ENCODE data around the gene LYST.

Gene LYST

DNA sequence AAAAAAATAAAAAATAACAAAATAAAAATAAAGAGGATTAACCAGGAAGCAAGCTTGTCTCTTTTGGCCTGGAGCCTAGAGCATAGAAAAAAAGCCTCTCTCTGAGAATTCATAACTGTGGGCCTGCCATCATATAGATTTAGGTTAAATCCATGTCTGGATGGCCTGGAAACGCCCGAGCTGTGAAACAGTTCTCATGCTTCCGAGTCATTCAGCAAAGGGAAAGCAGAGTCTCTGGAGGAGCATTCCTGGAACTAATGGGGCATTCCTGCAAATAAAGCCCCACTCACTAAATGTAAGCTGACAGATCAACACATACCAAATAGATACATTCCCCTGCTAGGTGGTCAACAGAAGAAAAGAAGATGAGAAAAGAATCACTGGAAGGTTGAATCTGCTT lies 141.3 kb downstream of the LYST start:
- Histone ChIP-seq H3K4me2 (ENCODE audit: low read length) (no peak overlapping the region), H3K27ac (ENCODE audit: low read depth, low read length, poor library complexity, severe bottlenecking) (no peak overlapping the region), H3K79me2 (ENCODE audit: insufficient read depth, low read length) (no peaks in the 10 kb centered on the region)

DNA sequence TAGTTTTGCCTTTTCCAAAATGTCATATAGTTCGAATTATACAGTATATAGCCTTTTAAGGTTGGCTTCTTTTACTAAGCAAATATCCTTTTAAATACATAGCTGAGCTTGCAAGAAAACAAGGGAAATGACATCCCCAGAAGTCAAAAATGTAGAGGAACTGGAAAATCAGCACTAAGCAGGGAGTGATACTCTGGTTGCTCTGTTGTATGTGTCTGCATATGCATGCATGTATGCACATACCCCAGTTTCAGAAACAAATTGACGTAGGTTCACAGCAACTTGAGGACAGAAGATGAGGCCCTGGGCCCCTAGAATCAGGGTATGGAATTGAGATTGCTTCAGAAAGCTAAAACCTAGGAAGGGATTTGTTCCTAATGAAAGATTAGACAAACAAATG lies 142.0 kb downstream of the LYST start:
- H3F3A ChIP-seq (ENCODE audit: insufficient read depth, low read length) = no peaks in the 10 kb centered on the region
- no peak overlapping the region for H3K4me3 ChIP-seq (ENCODE audit: low read depth, low read length, poor library complexity, severe bottlenecking)
- H3K27ac ChIP-seq (ENCODE audit: low read depth, low read length, poor library complexity, severe bottlenecking) = no peak overlapping the region
- H2AFZ ChIP-seq (ENCODE audit: low read length) = no peak overlapping the region
- no peak overlapping the region for H3K9ac ChIP-seq (ENCODE audit: low read length)
- no peak for TF ChIP-seq EZH2 (IDR thresholded peaks at IDR 0.05; ENCODE audit: borderline replicate concordance, low read length)
- TF ChIP-seq, protein P1, sequence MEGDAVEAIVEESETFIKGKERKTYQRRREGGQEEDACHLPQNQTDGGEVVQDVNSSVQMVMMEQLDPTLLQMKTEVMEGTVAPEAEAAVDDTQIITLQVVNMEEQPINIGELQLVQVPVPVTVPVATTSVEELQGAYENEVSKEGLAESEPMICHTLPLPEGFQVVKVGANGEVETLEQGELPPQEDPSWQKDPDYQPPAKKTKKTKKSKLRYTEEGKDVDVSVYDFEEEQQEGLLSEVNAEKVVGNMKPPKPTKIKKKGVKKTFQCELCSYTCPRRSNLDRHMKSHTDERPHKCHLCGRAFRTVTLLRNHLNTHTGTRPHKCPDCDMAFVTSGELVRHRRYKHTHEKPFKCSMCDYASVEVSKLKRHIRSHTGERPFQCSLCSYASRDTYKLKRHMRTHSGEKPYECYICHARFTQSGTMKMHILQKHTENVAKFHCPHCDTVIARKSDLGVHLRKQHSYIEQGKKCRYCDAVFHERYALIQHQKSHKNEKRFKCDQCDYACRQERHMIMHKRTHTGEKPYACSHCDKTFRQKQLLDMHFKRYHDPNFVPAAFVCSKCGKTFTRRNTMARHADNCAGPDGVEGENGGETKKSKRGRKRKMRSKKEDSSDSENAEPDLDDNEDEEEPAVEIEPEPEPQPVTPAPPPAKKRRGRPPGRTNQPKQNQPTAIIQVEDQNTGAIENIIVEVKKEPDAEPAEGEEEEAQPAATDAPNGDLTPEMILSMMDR (IDR thresholded peaks at IDR 0.05; ENCODE audit: low read length) = no peak
- H3K4me2 ChIP-seq (ENCODE audit: low read length) = no peak overlapping the region
- H3K36me3 ChIP-seq (ENCODE audit: insufficient read depth, low read length) = no peaks in the 10 kb centered on the region
- no peaks in the 10 kb centered on the region for H3K4me1 ChIP-seq (ENCODE audit: insufficient read depth, low read length, severe bottlenecking)
- H3K27me3 ChIP-seq (ENCODE audit: insufficient read depth, low read length) = no peaks in the 10 kb centered on the region
- no peaks in the 10 kb centered on the region for H3K9me2 ChIP-seq (ENCODE audit: low read depth, low read length)
- H3K9me3 ChIP-seq (ENCODE audit: low read length) = no peaks in the 10 kb centered on the region
- no peaks in the 10 kb centered on the region for H4K20me1 ChIP-seq (ENCODE audit: insufficient read depth, low read length)
- no peaks in the 10 kb centered on the region for H3K79me2 ChIP-seq (ENCODE audit: insufficient read depth, low read length)

More for the DNA sequence above, 141.3 kb downstream of the LYST start:
- TF ChIP-seq, protein P1 (IDR thresholded peaks at IDR 0.05; ENCODE audit: low read length) = no peak
- Histone ChIP-seq H2AFZ (ENCODE audit: low read length) (no peak overlapping the region), H3K4me1 (ENCODE audit: insufficient read depth, low read length, severe bottlenecking) (no peaks in the 10 kb centered on the region), H3F3A (ENCODE audit: insufficient read depth, low read length) (no peaks in the 10 kb centered on the region), H3K9me3 (ENCODE audit: low read length) (no peaks in the 10 kb centered on the region), H3K36me3 (ENCODE audit: insufficient read depth, low read length) (no peaks in the 10 kb centered on the region), H3K27me3 (ENCODE audit: insufficient read depth, low read length) (no peaks in the 10 kb centered on the region), H3K9me2 (ENCODE audit: low read depth, low read length) (no peaks in the 10 kb centered on the region), H4K20me1 (ENCODE audit: insufficient read depth, low read length) (no peaks in the 10 kb centered on the region), H3K9ac (ENCODE audit: low read length) (no peak overlapping the region), H3K4me3 (ENCODE audit: low read depth, low read length, poor library complexity, severe bottlenecking) (no peak overlapping the region)

DNA sequence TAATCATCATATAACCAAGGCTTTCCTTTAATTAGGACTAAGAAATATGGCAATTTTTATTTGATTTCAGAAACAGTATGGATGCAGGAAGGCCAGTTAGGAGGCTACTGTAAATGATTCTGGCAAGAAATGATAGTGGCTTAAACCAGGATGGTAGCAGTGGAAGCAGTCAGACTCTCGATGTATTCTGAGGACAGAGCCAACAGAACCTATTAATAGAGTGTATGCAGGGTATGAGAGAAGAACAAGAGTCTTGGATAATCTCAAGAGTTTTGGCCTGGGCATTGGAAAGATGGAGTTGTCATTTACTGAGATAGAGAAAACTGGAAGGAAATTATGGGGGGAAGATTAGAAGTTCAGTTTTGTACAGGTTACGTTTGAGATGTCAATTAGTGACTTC lies 143.8 kb downstream of the LYST start:
- no peaks in the 10 kb centered on the region for H3K9me2 ChIP-seq (ENCODE audit: low read depth, low read length)
- no peaks in the 10 kb centered on the region for H3K9me3 ChIP-seq (ENCODE audit: low read length)
- H3K79me2 ChIP-seq (ENCODE audit: insufficient read depth, low read length) = no peaks in the 10 kb centered on the region
- H3K4me1 ChIP-seq (ENCODE audit: insufficient read depth, low read length, severe bottlenecking) = no peaks in the 10 kb centered on the region
- H3K27me3 ChIP-seq (ENCODE audit: insufficient read depth, low read length) = no peaks in the 10 kb centered on the region
- H2AFZ ChIP-seq (ENCODE audit: low read length) = no peak overlapping the region
- H3K36me3 ChIP-seq (ENCODE audit: insufficient read depth, low read length) = no peaks in the 10 kb centered on the region
- TF ChIP-seq, protein P1 (IDR thresholded peaks at IDR 0.05; ENCODE audit: low read length) = no peak
- no peak for TF ChIP-seq EZH2 (IDR thresholded peaks at IDR 0.05; ENCODE audit: borderline replicate concordance, low read length)
- H3K9ac ChIP-seq (ENCODE audit: low read length) = no peak overlapping the region
- H4K20me1 ChIP-seq (ENCODE audit: insufficient read depth, low read length) = no peaks in the 10 kb centered on the region
- H3K4me3 ChIP-seq (ENCODE audit: low read depth, low read length, poor library complexity, severe bottlenecking) = no peak overlapping the region
- no peak overlapping the region for H3K4me2 ChIP-seq (ENCODE audit: low read length)
- H3K27ac ChIP-seq (ENCODE audit: low read depth, low read length, poor library complexity, severe bottlenecking) = no peak overlapping the region
- no peaks in the 10 kb centered on the region for H3F3A ChIP-seq (ENCODE audit: insufficient read depth, low read length)

All from OCI-LY1 (cell line).